Iris pigment epithelial cell (primary cell): ENCODE results near the gene KCNV2.
"Not testable (repeated sequence)": the region's sequence is repeated elsewhere in the genome, so short reads cannot be mapped to it uniquely, and the experiment has no call there.

Experiments
- DNase-seq: peaks from one replicate; pipeline ENCODE4 v3.0.0-alpha.2; 2011; ENCODE audit warnings: low read depth

Gene KCNV2

GRCh38 chr9:2717385-2717784 is at the start of gene KCNV2:
Gene KCNV2, plus strand, starts transcription at chr9:2717510. Its CDS starts 230 bp downstream, at chr9:2717740.
- DNase-seq, result no peak

- no peak for DNase-seq
Measured at GRCh38 chr9:2673161-2673560, 44.1 kb upstream of the KCNV2 start.

GRCh38 chr9:2674141-2674824 is 43.0 kb upstream of the KCNV2 start:
- no peak for DNase-seq

GRCh38 chr9:2675834-2676233 is 41.5 kb upstream of the KCNV2 start:
- no peak for DNase-seq

- no peak for DNase-seq
Measured at GRCh38 chr9:2676466-2676865, 40.8 kb upstream of the KCNV2 start.

- no peak for DNase-seq
Measured at GRCh38 chr9:2677915-2678889, 39.1 kb upstream of the KCNV2 start.

GRCh38 chr9:2679011-2679410 is 38.3 kb upstream of the KCNV2 start:
- DNase-seq, result no peak

DNA sequence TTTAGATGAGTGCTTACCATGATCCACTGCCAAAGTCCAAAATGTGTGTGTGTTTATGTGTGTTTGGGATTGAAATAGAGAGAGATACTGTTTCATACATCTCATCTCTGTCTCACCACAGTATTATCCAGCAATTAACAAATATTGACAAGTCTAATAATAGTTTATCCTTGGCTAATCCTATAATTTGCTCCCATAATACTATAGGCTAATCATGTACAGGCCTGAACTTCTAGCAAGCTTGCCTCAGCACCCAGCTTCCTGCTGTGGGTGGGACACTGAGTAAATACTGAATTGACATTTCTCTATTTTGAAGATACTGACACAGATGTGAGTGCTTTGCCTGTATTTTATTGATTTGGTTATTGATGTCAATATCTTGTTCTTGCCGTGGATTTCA is 35.3 kb upstream of the KCNV2 start:
- DNase-seq, result no peak

DNA sequence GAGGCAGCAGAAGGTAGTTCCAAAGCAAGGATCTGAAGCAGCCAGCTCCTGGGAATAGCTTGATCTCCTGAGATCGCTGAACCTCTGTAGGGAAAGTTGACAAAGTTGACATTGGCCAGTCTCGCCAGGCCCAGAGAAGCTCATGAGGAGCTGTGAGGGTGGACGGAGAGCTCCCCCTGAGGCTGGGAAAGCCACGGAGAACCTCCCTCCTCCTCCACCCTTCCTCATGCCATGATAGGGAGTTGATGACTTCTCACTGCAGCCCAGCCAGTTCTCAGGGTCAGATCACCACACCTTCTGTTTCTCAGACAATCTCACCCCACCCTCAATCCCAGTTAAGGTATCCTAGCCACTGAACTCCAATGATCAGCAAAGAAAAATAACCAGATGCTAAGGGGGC is 30.4 kb upstream of the KCNV2 start:
- no peak for DNase-seq

GRCh38 chr9:2688636-2689035 is 28.7 kb upstream of the KCNV2 start:
- DNase-seq, result no peak

GRCh38 chr9:2691212-2691611 is 26.1 kb upstream of the KCNV2 start:
- DNase-seq, result no peak

- peak; percentile 25 for DNase-seq
Measured at GRCh38 chr9:2691626-2692025, 25.7 kb upstream of the KCNV2 start.

DNA sequence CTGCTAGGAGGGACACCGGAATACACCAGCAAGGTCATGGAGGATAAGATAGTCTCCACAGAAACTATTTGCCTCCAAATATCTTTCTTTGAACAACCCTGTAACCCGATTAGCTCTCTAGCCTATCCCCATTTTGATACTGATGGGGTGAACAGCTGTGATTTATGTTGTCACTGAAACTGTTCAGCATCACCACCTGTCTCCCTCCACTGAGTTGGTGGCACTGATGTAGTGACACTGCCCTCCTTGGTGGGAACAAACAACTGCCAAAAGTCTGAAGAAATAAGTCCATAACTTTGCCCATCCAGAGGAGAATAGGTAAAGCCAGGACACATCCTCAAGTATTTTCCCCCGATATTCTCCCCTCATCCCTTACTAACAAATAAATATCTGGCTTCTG is 24.3 kb upstream of the KCNV2 start:
- no peak for DNase-seq

- no peak for DNase-seq
Measured at GRCh38 chr9:2697492-2697891, 19.8 kb upstream of the KCNV2 start.

GRCh38 chr9:2700398-2700797 is 16.9 kb upstream of the KCNV2 start:
- DNase-seq, result no peak

GRCh38 chr9:2700909-2701550 is 16.3 kb upstream of the KCNV2 start:
- no peak for DNase-seq

DNA sequence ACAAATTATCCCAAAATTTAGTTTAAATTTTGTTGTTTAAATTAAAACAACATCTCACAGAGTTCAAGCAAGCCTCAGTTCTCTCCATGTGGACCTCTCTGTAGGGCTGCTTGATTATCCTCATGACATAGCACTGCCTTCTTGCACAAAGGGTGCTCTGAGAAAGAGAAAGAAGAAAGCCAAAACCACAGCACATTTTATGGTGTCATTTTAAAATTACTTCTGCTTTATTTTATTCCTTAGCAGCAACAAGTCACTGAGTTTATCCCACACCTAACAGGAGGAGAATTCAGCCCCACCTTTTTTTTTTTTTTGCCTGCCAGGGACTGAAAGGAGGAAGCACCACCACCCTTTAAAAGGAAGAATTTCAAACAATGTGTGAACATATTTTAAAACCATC is 12.8 kb upstream of the KCNV2 start:
- DNase-seq, result no peak

DNA sequence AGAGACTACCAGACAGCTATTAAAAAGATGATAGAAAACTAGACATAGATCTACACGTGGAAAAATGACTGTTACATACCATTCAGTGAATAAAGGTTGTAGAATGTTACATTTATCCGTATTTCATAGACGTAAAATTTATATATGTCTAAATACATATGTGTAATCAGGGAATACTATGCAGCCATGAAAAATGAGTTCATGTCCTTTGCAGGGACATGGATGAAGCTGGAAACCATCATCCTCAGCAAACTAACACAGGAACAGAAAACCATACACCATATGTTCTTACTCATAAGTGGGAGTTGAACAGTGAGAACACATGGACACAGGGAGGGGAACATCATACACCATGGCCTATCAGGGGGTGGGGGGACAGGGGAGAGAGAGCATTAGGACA is 10.1 kb upstream of the KCNV2 start:
- not testable (repeated sequence) for DNase-seq

DNA sequence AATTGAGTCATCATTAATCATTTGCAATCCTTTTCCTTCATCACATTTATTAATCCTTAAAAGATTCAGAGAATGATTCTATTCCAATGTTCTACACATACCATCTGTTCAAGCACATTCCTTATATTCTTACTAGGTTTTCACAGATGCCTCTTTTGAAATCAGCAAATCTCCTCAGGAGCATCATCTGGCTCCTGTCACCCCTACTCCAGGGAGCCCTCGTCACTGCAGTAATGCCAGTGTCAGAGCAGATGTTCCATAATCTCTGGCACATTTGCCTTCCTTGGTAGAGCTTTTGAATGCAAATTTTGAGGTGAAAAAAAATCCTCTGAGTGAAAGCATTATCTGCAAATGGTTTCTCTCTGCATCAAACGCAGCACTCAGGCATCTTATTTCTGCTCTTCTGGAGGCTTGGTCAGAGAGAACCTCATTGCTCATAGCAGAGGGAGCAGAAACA is 7.6 kb upstream of the KCNV2 start:
- no peak for DNase-seq

GRCh38 chr9:2711716-2712115 is 5.6 kb upstream of the KCNV2 start:
- DNase-seq, result no peak

- DNase-seq, result no peak
Measured at GRCh38 chr9:2718001-2718697, 839 bp downstream of the KCNV2 start.

DNA sequence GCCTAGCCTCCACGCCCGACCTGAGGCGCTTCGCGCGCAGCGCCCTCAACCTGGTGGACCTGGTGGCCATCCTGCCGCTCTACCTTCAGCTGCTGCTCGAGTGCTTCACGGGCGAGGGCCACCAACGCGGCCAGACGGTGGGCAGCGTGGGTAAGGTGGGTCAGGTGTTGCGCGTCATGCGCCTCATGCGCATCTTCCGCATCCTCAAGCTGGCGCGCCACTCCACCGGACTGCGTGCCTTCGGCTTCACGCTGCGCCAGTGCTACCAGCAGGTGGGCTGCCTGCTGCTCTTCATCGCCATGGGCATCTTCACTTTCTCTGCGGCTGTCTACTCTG is 1.4 kb downstream of the KCNV2 start:
- DNase-seq, result no peak
